Hepatic stellate cell (primary cell): ENCODE results near the gene PRDM16.
"Not testable (repeated sequence)": the region's sequence is repeated elsewhere in the genome, so short reads cannot be mapped to it uniquely, and the experiment has no call there.

Experiments used
- DNase-seq: peaks from one replicate; pipeline ENCODE4 v3.0.0; 2011; ENCODE audit warnings: low spot score

Gene PRDM16

DNA sequence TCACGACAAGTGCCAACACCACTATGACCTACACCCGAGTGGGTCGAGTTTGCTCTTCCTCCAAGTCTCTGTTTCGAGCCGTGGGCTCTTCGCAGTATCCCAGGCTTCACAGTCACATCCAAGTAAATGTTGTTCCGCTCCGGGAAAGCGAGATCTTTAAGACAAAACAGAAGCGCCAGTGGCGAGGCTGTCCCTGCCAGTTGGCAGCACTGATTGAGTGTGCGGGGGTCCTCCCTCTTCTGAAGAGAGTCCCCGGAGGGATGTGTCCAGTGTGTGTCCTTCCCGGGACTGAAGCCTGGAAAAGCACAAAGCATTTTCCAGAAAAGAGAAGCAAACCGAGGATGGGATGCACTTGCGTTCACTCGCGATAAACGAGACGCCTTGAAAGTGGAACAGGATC is 158.9 kb downstream of the PRDM16 start:
- DNase-seq = no peak

DNA sequence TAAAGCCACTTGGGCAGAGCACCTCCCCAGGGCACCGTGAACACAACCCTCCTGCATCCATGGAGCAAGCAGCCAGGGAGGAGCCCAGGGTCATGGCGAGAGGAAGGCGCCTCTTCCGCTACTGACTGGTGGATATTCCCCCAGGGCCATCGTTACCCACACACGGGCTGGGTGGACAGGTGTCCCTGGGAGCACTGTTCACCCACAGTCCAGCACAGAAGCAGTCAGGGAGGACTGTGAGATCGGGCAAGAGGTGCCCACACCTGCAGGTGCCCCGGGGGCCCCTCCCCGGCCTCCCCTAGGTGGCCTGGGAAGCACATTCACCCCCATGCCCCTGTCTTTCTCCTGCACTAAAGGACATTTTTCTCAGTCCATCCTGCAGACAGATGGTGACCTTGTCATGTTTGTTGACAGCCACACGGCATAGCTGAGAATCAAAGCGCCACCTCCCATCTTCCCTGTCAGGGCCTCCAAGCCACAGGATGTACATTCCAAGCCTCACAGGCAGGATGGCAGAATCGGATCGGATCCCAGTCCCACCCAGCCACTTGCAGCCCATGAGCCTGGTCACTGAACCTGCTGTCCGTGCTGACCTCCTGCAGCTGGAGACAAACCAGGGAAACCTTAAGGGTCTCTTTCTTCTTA is 160.2 kb downstream of the PRDM16 start:
- no peak for DNase-seq

DNA sequence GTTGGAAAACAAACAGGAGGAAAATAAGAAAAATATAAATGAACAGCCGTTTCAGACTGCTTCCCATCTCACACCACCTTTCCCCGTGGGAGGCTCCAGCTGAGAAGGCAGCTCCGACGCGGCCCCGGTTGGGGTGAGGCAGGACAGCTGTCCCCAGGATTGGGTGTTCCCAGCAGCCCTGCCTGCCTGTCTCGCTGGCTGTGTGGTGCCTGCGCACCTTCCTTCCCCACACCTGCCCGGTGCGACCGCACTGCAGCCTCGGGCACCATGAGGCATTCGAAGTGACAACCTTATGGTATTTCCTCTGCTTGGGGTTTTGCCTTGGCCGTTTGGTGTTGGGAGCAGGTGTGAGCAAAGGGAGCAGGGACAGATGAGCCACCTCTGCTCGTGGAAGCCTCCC is 161.6 kb downstream of the PRDM16 start:
- DNase-seq = no peak

DNA sequence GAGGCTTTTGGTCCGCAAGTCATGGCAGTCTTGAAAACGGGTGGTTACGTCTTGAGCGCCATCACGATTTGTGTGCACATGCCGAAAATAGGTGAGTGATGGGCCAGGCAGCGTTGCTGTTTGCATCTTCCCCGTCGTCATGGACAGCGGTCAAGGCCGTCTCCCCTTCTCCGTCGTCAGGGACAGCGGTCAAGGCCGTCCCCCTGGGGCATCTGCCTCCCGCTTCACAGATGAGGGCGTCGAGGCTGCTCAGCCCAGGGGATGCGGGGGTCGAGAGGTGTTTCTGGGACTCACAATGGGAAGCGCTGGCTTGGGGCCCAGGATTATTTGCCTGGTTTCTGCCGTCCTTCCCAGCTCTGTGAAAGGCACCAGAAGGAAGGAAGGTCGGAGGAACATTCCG is 162.2 kb downstream of the PRDM16 start:
- no peak for DNase-seq

DNA sequence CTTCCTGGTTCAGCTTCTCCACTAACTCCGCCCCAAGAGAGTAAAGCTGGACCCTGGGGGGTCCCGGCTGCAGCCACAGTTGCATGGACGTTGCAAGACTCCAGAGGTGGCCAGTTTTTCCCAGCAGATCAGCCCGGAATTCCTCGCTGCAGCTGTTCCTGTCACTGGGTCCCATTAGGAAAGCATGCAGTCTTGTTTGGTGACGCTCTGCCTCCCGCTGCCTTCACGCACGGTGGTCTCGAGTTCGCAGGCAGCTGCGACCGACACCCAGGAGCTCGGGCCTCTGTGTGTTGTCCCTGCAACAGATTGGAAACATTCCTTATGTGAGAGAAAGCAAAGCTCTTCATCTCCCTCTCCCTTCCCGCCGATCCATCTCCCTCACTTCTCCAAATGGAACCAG is 162.8 kb downstream of the PRDM16 start:
- no peak for DNase-seq

DNA sequence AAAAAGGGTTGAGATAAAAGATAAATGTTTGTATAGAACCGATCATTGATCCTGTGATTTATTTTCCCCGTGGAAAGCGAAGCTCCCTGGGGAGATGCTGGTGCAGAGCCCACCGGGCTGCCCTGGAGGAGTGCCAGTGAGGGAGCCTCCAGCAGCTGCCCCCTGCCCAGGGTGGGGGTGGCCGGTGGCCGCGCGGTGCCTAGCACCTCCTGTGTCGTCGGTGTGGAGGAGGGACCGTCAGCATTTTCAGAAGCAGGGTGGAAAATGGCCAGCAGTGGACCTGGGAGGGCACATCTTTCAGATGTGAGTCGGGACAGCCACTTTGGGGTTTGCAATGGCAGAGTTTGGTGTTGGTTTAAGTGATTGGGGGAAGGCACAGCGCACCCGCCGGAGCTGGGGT is 164.0 kb downstream of the PRDM16 start:
- no peak for DNase-seq

DNA sequence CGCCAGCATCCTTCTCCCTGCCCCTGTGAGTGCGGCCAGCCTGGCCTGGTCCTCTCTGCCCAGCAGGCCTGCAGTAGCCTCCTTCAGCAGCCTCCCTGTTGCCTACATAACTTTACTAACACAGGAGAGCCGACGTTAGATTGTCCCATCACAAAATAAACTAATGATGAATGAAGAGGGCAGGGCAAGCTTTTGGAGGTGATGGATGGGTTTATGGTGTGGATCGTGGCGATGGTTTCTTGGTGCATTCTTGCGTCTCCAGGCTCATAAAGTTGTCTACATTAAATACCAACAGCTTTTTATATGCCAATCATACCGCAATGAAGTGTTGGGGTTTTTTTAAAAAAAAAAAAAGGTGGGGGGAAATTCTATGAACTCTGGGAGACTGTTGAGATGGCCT is 164.5 kb downstream of the PRDM16 start:
- DNase-seq = no peak

DNA sequence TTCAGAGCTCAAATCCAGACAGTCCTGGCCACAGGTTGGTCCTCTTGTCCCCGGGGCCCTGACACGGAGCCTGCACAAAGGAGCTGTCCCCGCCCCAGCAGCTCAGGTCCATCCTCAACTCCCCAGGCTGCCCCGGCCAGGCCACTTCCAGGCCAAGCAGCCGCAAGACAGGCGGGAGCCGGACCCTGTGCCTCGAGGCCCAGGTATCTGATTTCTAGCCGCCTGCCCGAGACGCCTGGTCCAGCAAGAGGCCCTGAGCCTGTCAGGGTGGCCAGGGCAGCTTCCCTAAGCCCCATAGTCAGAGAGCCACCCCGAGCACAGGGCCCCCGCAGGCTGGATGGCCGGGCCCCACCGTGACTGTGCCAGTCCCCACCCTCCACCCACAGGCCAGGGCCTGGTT is 165.3 kb downstream of the PRDM16 start:
- DNase-seq = no peak

DNA sequence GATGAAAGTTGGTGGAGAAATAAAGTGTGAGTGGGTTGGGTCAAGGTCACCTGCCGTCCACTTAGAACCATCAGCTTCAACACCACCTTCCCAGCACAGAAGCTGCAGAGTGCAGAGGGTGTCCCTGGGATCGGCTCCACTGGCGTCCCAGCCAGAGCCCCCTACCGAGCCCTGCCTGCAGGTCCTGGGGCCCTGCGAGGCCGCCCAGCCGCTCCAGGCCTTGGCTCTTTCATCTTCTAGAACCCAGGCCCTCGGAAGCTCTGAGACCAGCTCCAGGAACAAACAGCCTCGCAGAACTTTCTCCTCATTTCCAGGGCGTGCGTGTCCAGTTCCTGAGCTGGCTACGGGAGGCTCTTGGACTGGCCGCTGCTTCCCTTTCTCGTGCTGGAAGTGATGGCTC is 166.0 kb downstream of the PRDM16 start:
- DNase-seq = no peak

DNA sequence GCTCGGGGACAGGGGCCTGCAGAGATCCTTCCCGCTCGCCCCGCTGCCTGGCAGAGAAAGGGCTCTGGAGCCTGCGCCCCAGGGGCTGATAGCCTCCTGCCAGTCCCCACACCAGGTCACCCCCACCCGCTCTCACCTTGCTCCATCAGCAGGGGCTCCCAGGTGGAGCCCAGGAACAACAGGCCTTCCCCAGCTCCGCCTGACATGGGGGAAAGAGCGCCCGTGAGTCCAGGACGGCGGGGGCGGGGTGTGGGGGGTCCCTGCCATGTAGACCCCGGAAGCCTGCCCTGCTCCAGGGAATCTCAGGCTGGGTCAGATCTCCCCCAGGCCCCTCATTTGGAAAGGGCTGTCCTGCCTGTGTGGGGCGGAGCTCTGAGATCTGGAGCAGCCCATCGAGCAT is 166.5 kb downstream of the PRDM16 start:
- no peak for DNase-seq

DNA sequence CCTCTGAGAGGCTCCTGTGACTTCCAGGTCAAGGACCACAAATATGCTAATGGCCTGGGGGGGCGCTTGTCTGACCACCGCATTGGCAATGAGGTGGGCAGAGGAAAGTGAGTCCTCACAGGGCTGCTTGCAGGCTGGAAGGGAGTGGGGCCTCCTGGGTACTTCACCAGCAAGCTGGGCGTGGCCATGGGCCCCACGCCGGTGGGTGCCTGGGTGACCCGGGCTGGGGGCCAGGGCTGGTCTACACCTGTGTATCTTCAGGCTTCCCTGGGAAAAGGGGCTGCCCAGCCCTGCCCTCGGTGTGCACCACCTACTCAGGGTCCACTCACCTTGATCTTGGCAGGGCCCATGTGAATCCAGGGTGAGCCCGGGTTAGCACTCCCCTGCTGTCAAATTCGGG is 167.4 kb downstream of the PRDM16 start:
- DNase-seq = no peak

DNA sequence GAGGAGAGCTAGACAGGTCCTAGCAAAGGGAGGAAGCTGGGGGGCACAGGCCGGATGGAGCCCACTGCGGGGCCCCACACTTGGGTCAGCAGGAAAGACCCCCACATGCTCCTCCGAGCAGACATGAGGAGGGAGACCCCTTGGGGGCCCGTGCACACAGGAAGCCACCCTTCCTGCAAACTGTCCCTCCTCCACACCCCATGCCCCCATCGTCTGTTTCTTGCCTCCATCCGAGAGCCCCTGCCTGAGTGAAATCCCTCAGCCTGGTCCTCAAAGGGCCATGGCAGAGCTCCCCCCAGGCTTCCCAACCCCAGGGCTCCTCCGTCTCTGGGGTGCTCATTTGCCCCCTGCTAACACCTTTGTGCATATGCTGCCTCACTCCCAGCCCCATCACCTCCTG is 168.0 kb downstream of the PRDM16 start:
- DNase-seq = no peak

DNA sequence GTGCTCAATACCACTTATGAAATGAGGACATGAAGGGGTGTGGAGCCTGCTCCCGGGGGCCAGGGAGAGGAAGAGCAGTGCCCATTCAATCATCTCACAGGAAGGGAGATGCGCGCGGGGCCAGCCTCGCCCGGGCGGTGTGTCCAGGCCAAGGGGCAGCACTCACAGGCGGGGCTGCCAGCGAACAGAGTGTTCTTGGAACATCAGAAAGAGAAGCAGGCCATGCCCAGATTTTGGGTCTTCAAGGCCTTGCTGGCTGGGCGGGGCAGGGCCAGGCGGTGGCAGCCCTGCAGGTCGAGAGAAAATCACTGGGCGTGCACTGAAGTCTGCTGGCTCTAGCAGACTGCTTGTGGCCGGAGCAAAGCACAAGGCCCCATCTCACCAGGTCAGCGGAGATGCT is 168.6 kb downstream of the PRDM16 start:
- no peak for DNase-seq

DNA sequence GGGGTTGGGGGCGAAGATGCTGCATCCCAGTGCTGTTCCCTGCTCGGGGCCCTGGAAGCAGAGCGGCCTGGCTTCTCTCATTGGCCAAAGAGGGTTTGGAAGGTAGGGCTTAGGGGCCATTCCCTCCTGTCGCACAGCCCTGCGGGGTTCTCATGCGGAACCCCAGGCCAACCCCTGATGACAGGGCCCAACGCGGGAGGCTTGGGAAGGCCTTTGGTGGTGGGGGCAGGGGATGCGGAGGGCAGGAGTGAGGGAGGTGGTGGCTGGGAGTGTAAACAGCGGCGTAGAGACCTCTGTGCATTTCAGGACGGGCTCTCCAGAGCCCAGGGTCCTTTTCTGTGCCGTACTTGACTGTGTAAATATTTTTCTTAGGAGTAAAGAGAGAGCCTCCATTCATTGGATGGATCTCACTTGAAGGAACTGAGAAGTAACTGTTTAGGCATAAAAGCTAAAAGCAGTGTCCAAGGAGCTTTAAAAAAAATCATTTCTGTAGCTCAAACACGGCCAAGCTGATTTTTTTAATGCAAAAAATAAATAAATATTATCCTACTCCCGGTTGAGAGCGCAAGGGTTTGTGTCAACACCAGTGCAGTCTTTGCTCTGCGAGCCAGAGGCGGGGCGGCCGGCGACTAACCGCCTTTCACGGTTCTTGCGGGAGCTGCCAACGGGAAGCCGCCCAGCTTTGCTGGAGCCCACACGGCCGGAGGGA is 169.1 kb downstream of the PRDM16 start:
- DNase-seq = no peak

DNA sequence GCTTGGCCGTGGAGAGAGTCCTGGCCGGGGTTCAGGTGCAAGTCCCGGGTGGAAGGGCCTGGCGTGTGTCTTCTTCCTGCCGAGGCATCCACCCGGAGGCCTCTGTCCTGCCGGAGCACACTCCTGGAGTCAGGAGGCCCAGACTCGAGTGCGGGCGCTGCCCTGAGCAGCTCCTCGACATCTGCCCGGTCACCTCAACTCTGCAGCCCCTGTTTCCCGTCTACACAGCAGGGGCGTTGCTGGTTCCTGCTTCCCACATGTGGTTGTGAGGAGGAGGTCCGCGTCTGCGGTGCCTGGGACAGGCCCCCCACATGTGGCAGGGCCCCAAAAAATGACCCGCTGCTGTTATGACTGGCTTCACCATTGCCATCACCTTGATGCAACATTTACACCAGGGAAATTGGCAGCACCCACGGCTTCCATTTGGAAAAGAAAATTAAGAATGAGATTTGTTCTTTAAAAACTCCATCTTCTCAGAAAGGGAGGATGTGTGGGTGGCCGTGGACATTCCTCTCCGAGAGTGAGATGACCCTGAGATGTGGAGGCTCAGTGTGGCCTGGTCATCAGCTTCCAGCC is 169.8 kb downstream of the PRDM16 start:
- no peak for DNase-seq

DNA sequence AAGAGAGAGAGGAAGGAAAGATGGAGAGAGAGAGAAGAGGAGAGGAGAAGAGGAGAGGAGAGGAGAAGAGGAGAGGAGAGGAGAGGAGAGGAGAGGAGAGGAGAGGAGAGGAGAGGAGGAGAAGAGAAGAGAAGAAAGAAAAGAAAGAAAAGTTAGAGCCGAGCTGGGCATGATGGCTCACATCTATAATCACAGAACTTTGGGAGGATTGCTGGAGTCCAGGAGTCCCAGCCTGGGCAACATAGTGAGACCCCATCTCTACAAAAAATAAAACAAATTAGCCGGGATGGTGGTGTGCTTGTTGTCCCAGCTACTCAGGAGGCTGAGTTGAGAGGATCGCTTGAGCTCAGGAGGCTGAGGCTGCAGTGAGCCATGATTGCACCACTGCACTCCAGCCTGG is 171.0 kb downstream of the PRDM16 start:
- not testable (repeated sequence) for DNase-seq

DNA sequence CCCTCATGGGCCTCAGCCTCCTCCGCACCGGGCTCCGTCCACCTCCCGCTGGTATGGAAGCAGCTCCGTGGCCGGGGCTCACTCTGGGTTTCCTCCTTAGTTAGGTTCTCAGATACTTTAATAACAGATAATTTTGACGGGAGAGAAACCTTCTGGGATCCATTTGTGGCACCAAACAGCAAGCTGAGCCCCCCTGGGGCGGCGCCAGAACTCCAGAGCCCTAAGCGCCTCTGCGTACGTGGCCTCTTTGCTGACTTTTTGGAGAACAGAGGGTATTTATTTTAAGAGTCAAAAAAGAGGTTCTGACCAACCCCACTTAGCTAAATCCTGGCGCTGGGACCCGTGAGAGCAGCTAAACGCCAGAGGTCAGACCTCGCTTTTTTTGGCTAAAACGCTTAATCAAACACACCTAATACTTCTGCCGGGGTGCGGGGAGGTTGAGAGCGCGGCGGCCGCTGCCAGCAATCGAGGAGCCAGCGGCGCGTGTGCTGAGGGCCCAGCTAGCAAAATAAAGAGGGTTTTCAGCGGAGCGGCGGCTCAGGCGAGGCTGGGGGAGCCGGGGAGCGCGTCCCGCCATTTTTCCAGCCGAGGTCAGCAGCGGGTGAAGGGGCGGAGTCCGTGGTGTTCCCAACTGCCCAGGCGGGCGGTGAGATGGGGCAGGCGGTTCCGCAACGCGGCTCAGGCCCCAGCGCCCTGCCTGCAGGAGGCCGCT is 171.7 kb downstream of the PRDM16 start:
- DNase-seq = no peak

DNA sequence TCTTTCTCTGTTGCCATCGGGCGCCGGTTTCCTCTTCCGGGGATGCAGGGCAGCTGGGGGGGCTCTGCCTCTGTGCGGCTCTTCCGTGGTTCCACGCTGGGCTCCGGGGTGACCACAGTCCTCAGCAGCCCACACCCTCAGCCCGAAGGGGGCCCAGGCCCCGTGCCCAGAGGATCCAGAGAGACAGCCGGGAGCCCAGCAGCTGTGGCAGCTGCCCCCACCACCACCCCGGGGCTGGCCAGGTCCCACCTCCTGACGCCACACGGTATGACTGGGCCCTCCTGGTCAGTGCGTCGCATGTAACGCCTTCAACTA is 172.2 kb downstream of the PRDM16 start:
- no peak for DNase-seq

DNA sequence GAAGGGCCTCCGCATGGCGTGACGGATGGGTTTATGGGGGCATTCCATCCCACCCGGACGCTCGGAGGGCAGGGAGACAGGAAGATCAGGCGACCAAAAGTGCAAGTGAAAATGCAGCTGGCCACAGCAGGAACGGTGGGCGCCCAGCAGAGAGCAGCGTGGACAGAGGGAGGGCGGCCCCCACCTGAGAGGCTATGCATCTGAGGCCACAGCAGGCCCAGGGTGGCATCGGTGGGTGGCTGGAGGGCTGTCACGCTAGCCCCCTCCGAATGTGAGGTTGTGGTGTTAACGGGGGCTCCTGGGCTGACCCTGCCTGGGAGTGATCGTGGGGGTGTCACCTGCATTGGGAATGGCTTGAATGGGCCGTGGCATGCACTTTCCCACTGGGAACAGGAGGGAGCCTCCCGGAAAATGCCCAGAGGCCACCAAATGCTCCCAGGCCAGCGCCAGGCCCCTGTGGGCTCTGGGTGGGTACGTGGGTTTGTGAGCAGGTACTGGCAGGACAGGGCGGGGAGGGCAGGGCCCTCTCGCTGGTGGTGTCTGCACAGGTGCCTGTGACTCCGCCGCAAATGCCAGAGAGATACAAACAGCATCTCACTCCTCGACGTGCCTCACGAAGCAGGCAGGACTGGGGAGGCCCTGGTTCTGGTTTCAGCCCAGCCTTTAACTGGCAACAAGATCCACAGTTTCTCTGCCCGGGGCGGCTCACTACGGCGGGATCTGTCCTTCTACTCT is 172.8 kb downstream of the PRDM16 start:
- no peak for DNase-seq

DNA sequence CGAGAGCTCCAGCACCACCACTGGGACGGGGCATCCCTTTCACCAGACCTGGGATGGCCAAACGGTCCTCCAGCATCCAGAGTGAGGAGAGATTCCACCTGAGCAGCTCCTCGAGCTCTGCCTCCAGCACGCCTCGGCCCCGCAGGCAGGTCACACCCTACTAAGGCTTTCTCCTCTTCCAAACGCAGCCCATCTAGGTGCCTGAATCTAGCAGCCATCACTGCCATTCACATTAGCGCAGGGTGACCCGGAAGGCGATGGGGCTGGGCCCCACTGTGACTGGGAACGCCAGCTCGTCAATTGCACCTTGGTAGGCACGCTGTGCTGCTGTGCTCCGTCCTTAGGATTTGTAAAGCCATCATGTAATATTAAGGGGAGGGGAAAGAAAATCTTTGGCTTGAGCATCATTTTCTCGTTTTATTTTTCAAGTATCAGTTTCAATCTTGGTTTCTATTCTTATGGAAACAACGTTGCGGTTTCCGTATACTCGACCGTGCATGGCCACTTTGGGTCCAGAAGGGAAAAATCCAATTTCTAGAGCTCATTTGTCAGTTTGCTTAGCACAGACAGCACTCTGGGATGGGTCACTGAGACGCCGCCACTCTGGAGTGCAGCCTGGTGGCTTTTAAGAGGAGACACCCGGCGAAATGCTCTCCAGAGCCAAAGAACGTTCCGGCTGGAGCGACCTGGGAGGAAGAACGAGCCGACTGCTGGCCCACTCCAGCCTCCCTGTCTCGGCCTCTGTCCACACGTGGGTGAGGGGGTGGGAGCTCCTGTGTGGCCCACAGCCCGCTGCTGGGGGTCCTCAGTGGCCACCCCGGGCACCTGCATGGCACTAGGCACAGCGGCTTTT is 173.6 kb downstream of the PRDM16 start:
- DNase-seq = no peak

DNA sequence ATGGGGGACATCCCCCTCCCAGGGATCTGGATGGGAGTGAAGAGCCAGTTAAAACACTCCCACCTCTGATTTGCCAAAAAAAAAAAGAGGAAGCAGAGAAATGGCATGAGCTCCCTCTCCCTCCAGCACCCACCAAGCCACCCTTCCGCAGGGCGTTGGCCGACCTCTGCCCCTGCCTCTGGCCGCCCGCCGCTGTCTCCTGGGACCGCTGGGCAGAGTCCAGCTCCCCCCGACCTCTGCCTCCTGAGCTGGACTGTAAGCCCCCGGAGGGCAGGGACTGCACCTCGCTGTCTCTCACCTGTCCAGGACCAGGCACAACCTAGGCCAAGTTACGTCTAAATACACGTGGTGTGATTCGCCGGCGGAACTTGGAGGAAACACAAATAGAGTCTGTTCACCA is 174.3 kb downstream of the PRDM16 start:
- no peak for DNase-seq
